Measurements from ENCODE around the gene IFFO2. TPM values are rescaled to one million over a fixed set of nuclear protein-coding genes. Genes with fewer than 3 reads are reported as not detected.

Gene IFFO2
- polyA plus RNA-seq, 1 of the 3 experiments (the other 2 are of a cell fraction) = 10.5 TPM

- no peaks in the 10 kb centered on the region for H4K20me1 ChIP-seq (ENCODE audit: insufficient read depth)
- no peaks in the 10 kb centered on the region for H3K9me2 ChIP-seq
- H2AFZ ChIP-seq (ENCODE audit: low read depth) = no peak overlapping the region
- no peaks in the 10 kb centered on the region for H3K4me1 ChIP-seq (ENCODE audit: control insufficient read depth in 1 of 2, insufficient read depth in 2 of 2, low read depth in 1 of 2, low read length in 1 of 2)
- no peaks in the 10 kb centered on the region for H3K9me3 ChIP-seq
- no peak overlapping the region for H3K9ac ChIP-seq
- no peaks in the 10 kb centered on the region for H3K27me3 ChIP-seq (ENCODE audit: insufficient read depth)
- WGBS (ENCODE audit: low lambda C conversion rate) = 80% methylated on average over 8 of the region's 8 CpGs
- H3K79me2 ChIP-seq (ENCODE audit: insufficient read depth) = no peaks in the 10 kb centered on the region
- no peak overlapping the region for H3K4me2 ChIP-seq
- ChIA-PET POLR2A (no interaction called here), CTCF (interaction anchor here (3.4 kb wide), 1 partner anchor 62 kb away, joined by 20 read pairs; no protein-coding TSS in a partner anchor)
- no peak overlapping the region for H3K4me3 ChIP-seq (ENCODE audit: low read depth in 2 of 2, low read length in 1 of 2)
- TF ChIP-seq POLR2AphosphoS5 (IDR thresholded peaks at IDR 0.05; ENCODE audit: low read depth, low read length) (no peak), RXRA (IDR thresholded peaks at IDR 0.05; ENCODE audit: borderline replicate concordance, low read depth) (no peak), RCOR1 (IDR thresholded peaks at IDR 0.05; ENCODE audit: low read length) (no peak), IRF3 (IDR thresholded peaks at IDR 0.05; ENCODE audit: low read depth, low read length) (no peak), TEAD4 (IDR thresholded peaks at IDR 0.05; ENCODE audit: borderline replicate concordance, insufficient read depth) (no peak), ELF1 (IDR thresholded peaks at IDR 0.05) (no peak), CTCF (IDR thresholded peaks at IDR 0.05) (no peak), FOSL2 (IDR thresholded peaks at IDR 0.05; ENCODE audit: borderline replicate concordance, low read depth) (no peak), NRF1 (IDR thresholded peaks at IDR 0.05; ENCODE audit: low read depth, low read length) (no peak), FOXM1 (IDR thresholded peaks at IDR 0.05; ENCODE audit: low read depth) (no peak), JUND (IDR thresholded peaks at IDR 0.05) (no peak), USF2 (IDR thresholded peaks at IDR 0.05; ENCODE audit: borderline replicate concordance, low read depth, low read length) (no peak), TAF1 (IDR thresholded peaks at IDR 0.05; ENCODE audit: borderline replicate concordance, low read depth, low read length) (no peak), MXI1 (IDR thresholded peaks at IDR 0.05; ENCODE audit: low read depth, low read length) (no peak)
- DNase-seq = no peak
- no peak overlapping the region for H3K27ac ChIP-seq (ENCODE audit: low read depth in 2 of 2, low read length in 1 of 2)
- no peaks in the 10 kb centered on the region for H3K36me3 ChIP-seq (replicated peaks in 1 of 2; ENCODE audit: control insufficient read depth in 1 of 2, insufficient read depth in 2 of 2, low read length in 1 of 2)
- peaks cover 15% of the 10 kb centered on the region for H3F3A ChIP-seq (replicated peaks; ENCODE audit: insufficient read depth)
Observed at GRCh38 chr1:18974005-18974404, 17.5 kb upstream of the IFFO2 start.

GRCh38 chr1:18973446-18973955 lies 17.0 kb upstream of the IFFO2 start:
- Histone ChIP-seq H3K9me2 (no peaks in the 10 kb centered on the region), H3K9ac (no peak overlapping the region), H3K4me3 (ENCODE audit: low read depth in 2 of 2, low read length in 1 of 2) (no peak overlapping the region), H3K9me3 (no peaks in the 10 kb centered on the region), H3K27ac (ENCODE audit: low read depth in 2 of 2, low read length in 1 of 2) (no peak overlapping the region), H3K36me3 (replicated peaks in 1 of 2; ENCODE audit: control insufficient read depth in 1 of 2, insufficient read depth in 2 of 2, low read length in 1 of 2) (no peaks in the 10 kb centered on the region), H3K79me2 (ENCODE audit: insufficient read depth) (no peaks in the 10 kb centered on the region), H3K4me2 (no peak overlapping the region), H3K27me3 (ENCODE audit: insufficient read depth) (no peaks in the 10 kb centered on the region), H4K20me1 (ENCODE audit: insufficient read depth) (no peaks in the 10 kb centered on the region), H3K4me1 (ENCODE audit: control insufficient read depth in 1 of 2, insufficient read depth in 2 of 2, low read depth in 1 of 2, low read length in 1 of 2) (no peaks in the 10 kb centered on the region), H2AFZ (ENCODE audit: low read depth) (no peak overlapping the region), H3F3A (replicated peaks; ENCODE audit: insufficient read depth) (peaks cover 15% of the 10 kb centered on the region)
- DNase-seq = no peak
- POLR2A ChIA-PET = no interaction called here
- TF ChIP-seq USF2 (IDR thresholded peaks at IDR 0.05; ENCODE audit: borderline replicate concordance, low read depth, low read length) (no peak), POLR2AphosphoS5 (IDR thresholded peaks at IDR 0.05; ENCODE audit: low read depth, low read length) (no peak), MEF2A (IDR thresholded peaks at IDR 0.05; ENCODE audit: borderline replicate concordance, low read depth) (no peak), MAX (IDR thresholded peaks at IDR 0.05; ENCODE audit: low read depth) (no peak), NFIC (IDR thresholded peaks at IDR 0.05; ENCODE audit: borderline replicate concordance) (no peak), CHD2 (IDR thresholded peaks at IDR 0.05; ENCODE audit: low read length, partially characterized antibody) (no peak), GABPA (IDR thresholded peaks at IDR 0.05; ENCODE audit: low read depth) (no peak), RAD21 (IDR thresholded peaks at IDR 0.05; ENCODE audit: low read length) (no peak), TEAD4 (IDR thresholded peaks at IDR 0.05; ENCODE audit: borderline replicate concordance, insufficient read depth) (no peak), SMC3 (IDR thresholded peaks at IDR 0.05; ENCODE audit: low read depth, low read length) (no peak), NRF1 (IDR thresholded peaks at IDR 0.05; ENCODE audit: low read depth, low read length) (no peak), TCF12 (IDR thresholded peaks at IDR 0.05) (no peak), FOSL2 (IDR thresholded peaks at IDR 0.05; ENCODE audit: borderline replicate concordance, low read depth) (no peak), EZH2phosphoT487 (IDR thresholded peaks at IDR 0.05; ENCODE audit: borderline replicate concordance, low read depth) (no peak), RXRA (IDR thresholded peaks at IDR 0.05; ENCODE audit: borderline replicate concordance, low read depth) (no peak)
- WGBS (ENCODE audit: low lambda C conversion rate) = 76% methylated on average over 7 of the region's 7 CpGs
- CTCF ChIA-PET = interaction anchor here (1.4 to 3.4 kb wide), 4 partner anchors 19 to 67 kb away, joined by 3 to 20 read pairs (median 7); no protein-coding TSS in a partner anchor

All from SK-N-SH (cell line).